HCT116 (cell line): ENCODE data around the gene PDLIM5.

Source experiments
- CTCF ChIP-seq, 3 experiments: fragments of 200-600 bp in 1 of 3; sonication (generic) in 1 of 3; IDR thresholded peaks in 2 of 3; conservative IDR thresholded peaks in 1 of 3; 2 replicates each; pipeline ENCODE4 v1.5.1; 2012 to 2017; ENCODE audit warnings: low read depth in 2 of 3, low read length in 2 of 3, antibody characterized with exemption in 1 of 3, borderline replicate concordance in 1 of 3, control low read depth in 1 of 3, mild to moderate bottlenecking in 1 of 3, mixed read lengths in 1 of 3, mixed run types in 1 of 3, moderate library complexity in 1 of 3; ENCODE audit not compliant: insufficient read depth in 1 of 3
- EZH2 ChIP-seq: fragments of 200-600 bp; sonication (generic); IDR thresholded peaks from 2 replicates; pipeline ENCODE4 v1.6.1; 2017; ENCODE audit warnings: antibody characterized with exemption, mixed run types
- TF ChIP-seq, protein P1 (sequence below): IDR thresholded peaks from 2 replicates; pipeline ENCODE4 v1.6.1; 2012; ENCODE audit warnings: low read depth

DNA sequence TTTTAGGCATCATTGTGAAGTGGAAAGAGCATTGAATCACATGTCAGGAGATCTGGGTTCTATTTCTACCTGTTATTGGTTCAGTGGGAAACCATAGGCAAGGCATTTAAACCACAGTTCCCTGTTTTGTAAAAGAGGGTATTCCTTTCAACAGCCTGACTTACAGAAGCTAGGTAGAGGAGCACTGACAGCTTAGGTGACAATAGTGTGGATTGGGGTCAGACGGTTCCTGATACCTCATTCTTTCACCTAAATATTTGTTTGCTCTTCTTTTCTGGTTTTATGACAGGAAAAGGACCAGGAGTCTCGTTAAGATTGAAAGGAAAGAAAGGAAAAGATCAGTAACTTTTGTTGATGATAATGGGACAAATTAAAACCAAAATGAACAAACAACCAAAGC is 15.9 kb upstream of the PDLIM5 start:
- TF ChIP-seq CTCF (IDR thresholded peaks at IDR 0.05 in 2 of 3, conservative IDR thresholded peaks at IDR 0.05 in 1 of 3; ENCODE audit: borderline replicate concordance in 1 of 3, insufficient read depth in 1 of 3, low read depth in 2 of 3, low read length in 2 of 3) (no peak), EZH2 (no peak)
- TF ChIP-seq, protein P1, sequence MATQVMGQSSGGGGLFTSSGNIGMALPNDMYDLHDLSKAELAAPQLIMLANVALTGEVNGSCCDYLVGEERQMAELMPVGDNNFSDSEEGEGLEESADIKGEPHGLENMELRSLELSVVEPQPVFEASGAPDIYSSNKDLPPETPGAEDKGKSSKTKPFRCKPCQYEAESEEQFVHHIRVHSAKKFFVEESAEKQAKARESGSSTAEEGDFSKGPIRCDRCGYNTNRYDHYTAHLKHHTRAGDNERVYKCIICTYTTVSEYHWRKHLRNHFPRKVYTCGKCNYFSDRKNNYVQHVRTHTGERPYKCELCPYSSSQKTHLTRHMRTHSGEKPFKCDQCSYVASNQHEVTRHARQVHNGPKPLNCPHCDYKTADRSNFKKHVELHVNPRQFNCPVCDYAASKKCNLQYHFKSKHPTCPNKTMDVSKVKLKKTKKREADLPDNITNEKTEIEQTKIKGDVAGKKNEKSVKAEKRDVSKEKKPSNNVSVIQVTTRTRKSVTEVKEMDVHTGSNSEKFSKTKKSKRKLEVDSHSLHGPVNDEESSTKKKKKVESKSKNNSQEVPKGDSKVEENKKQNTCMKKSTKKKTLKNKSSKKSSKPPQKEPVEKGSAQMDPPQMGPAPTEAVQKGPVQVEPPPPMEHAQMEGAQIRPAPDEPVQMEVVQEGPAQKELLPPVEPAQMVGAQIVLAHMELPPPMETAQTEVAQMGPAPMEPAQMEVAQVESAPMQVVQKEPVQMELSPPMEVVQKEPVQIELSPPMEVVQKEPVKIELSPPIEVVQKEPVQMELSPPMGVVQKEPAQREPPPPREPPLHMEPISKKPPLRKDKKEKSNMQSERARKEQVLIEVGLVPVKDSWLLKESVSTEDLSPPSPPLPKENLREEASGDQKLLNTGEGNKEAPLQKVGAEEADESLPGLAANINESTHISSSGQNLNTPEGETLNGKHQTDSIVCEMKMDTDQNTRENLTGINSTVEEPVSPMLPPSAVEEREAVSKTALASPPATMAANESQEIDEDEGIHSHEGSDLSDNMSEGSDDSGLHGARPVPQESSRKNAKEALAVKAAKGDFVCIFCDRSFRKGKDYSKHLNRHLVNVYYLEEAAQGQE: no peak
